Fibroblast of pulmonary artery (primary cell): Measurements from ENCODE around the gene PIK3R2.

Experiments used
- DNase-seq: peaks from one replicate; pipeline ENCODE4 v3.0.0-alpha.2; 2010; ENCODE audit warnings: low read depth
- H3K4me3 ChIP-seq: replicated peaks from 2 replicates; pipeline ENCODE4 v1.5.1; 2011; ENCODE audit warnings: low read depth, mild to moderate bottlenecking, control low read depth, low read length, moderate library complexity
- CTCF ChIP-seq: IDR thresholded peaks from 2 replicates; pipeline ENCODE4 v1.5.1; 2011; ENCODE audit warnings: mild to moderate bottlenecking, control low read depth, low read length, inconsistent platforms; ENCODE audit errors: missing control alignments

Gene PIK3R2

DNA sequence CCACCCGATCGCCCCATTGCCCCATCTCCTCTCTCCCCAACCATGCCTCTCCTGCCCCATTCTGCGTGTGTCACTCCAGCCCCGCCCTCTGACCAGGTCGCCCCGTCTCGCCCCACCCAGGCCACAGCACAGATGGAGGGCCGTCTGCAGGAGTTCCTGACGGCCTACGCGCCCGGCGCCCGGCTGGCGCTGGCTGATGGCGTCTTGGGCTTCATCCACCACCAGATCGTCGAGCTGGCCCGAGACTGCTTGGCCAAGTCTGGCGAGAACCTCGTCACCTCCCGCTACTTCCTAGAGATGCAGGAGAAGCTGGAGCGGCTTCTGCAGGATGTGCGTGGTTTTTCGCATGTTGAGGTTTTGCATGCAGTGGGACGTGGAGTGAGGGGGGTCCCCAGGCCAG is 29.1 kb upstream of the PIK3R2 start:
- no peak overlapping the region for H3K4me3 ChIP-seq
- no peak for DNase-seq
- no peak for TF ChIP-seq CTCF

DNA sequence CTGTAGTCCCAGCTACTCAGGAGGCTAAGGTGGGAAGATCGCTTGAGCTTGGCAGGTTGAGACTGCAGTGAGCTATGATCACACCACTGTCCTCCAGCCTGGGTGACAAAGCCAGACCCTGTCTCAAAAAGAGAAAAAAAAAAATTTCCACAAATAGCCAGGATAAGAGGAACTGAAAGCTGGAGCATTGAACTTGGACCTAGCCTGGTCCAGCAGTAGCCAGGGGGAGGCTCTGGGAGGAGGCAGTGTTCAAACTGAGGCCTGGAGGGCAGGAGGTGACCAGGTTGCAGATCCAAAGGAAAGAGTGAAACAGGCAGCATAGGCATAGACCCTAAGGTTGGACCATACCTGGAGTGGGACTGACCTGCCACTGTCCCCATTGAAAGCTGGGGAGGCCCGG is 26.9 kb upstream of the PIK3R2 start:
- TF ChIP-seq CTCF: no peak
- DNase-seq: no peak
- H3K4me3 ChIP-seq: no peak overlapping the region

- TF ChIP-seq CTCF: no peak
- no peak overlapping the region for H3K4me3 ChIP-seq
- DNase-seq: no peak
Observed at GRCh38 chr19:18128044-18128443, 24.9 kb upstream of the PIK3R2 start.

DNA sequence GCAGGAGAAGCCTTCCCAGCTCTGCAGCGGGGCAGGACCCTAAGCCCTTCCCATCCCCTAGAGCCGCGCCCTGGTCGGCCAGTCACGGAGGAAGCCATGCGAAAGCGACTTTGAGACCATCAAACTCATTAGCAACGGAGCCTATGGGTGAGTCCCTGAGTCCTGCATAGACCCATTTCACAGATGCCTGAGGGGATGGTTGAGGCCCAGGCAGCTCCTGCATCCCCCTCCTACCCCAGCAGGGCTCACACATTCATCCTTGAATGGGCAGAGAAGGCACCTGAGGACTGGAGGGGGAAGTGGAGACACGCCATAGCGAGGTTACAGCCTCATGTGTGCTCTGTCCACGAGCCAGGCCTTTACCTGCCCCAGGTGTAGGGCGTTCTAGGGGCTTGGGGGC is 24.2 kb upstream of the PIK3R2 start:
- TF ChIP-seq CTCF: no peak
- DNase-seq: no peak
- H3K4me3 ChIP-seq: no peak overlapping the region

DNA sequence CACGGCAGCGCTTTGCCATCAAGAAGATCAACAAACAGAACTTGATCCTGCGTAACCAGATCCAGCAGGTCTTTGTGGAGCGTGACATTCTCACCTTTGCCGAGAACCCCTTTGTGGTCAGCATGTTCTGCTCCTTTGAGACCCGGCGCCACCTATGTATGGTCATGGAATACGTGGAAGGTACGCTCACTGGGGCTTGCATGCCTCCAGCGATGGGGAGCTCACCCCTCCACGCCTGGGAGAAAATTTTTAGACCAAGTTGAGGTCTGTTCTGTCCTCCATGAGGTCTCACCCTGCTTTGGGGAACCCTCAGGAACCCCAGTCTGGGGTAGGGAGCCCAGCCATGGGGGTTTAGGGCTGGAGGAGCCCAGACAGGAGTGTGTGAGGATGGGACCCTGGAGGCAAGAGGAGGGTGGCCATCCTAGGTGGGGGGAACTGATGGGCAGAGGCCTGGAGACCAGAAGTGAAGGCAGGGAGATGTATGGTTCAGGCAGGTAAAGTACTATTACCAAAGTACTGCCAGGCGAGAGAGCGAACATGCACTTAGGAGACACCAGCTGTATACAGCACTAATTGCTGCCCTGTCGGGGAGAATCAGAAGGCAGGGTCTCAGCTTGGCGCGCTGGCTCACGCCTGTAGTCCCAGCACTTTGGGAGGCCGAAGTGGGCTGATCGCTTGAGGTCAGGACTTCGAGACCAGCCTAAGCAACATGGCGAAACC is 22.3 kb upstream of the PIK3R2 start:
- TF ChIP-seq CTCF: no peak
- H3K4me3 ChIP-seq: no peak overlapping the region
- no peak for DNase-seq

- DNase-seq: no peak
- no peak for TF ChIP-seq CTCF
- H3K4me3 ChIP-seq: no peak overlapping the region
Observed at GRCh38 chr19:18131841-18132596, 20.9 kb upstream of the PIK3R2 start.
